VCaP (cell line): ENCODE data around the gene RGS6.

Source experiments
- H3K27ac ChIP-seq: fragments of 450-650 bp; 2 replicates; pipeline ENCODE4 v1.5.1; 2017
- TF ChIP-seq, protein P1 (sequence below): fragments of 450-650 bp; conservative IDR thresholded peaks from 2 replicates; pipeline ENCODE4 v1.5.1; 2017; ENCODE audit warnings: mild to moderate bottlenecking, moderate library complexity

RGS6 gene

DNA sequence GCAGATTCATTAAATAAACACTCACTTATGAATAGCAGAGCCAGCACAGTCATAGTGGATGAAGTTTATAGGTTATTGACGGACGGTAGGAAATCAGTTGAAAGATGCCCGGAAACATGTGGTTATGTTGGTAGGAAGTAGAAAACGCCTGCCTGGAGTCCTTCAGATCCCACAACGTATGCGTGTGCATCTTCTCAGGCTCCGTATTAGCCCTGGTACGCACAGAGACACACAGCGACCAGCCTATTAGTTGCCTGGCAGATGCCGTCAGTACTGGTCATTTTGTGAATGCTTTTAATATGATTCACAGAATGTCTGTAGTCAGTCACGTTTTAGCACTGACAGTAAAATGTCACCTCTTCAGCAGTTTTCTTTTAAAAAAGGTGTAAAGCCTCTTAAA, 196.4 kb downstream of the RGS6 start:
- TF ChIP-seq, protein P1, sequence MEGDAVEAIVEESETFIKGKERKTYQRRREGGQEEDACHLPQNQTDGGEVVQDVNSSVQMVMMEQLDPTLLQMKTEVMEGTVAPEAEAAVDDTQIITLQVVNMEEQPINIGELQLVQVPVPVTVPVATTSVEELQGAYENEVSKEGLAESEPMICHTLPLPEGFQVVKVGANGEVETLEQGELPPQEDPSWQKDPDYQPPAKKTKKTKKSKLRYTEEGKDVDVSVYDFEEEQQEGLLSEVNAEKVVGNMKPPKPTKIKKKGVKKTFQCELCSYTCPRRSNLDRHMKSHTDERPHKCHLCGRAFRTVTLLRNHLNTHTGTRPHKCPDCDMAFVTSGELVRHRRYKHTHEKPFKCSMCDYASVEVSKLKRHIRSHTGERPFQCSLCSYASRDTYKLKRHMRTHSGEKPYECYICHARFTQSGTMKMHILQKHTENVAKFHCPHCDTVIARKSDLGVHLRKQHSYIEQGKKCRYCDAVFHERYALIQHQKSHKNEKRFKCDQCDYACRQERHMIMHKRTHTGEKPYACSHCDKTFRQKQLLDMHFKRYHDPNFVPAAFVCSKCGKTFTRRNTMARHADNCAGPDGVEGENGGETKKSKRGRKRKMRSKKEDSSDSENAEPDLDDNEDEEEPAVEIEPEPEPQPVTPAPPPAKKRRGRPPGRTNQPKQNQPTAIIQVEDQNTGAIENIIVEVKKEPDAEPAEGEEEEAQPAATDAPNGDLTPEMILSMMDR = no peak

DNA sequence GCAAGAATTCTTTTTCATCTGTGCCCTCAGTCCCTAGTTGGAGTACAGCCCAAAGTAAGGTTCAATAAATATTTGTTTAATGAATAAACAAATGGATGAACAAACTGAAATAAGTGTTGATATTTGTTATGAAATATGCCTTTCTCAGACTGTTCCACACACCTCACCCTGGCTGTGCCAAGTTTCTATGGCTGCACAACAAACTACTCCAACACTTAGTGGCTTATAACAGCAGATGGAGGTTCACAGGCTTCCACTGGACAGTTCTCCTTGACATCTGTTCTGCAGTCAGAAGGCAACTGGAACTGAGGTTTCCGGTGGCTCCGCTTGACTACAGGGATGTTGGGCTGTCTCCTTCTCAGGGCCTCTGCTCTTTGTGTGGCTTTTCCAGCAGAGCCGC, 197.1 kb downstream of the RGS6 start:
- peak overlapping the region; percentile 53; the same call in 1 of the 2 replicates for H3K27ac ChIP-seq

More for the DNA sequence above, 196.4 kb downstream of the RGS6 start:
- H3K27ac ChIP-seq = peak overlapping the region; percentile 53

DNA sequence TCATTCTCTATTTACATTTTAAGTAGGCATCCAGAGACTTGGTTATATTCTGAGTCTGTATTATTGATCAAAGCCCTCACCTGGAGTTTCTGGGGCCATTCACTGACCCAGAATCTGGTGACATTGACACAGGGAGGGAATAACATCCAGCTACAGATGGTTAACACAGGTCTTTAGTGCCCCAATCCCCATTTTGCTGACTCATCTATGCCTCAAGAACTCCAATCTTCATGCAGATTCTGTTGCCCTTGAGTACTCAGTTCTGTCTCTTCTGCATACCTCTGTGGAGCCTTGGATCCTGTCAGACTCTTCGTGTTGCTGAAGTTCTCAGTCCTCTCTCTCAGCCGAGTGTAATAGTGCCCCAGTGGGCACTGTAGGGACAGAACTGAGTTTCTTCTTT, 208.9 kb downstream of the RGS6 start:
- no peak overlapping the region for H3K27ac ChIP-seq
- TF ChIP-seq, protein P1 = no peak

More for the DNA sequence above, 197.1 kb downstream of the RGS6 start:
- TF ChIP-seq, protein P1 = no peak

DNA sequence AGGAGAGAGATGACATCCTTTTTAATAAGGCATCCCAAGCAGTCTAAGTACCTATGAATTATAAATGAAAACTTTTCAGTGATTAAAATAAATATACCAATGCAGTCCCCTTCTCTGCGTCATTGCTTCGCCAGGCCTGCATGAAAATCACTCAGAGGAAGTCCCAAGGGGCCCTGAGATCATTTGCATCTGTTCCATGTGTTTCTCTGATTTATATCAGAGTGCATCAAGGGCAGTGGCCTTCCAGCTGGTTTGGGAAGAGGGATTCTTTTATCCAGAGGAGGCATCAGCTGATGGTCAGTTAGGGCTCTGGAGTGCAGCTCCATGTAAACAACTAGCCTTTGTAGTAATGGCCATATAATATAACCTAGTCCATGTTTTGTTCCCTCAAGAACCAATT, 210.1 kb downstream of the RGS6 start:
- TF ChIP-seq, protein P1 = no peak
- H3K27ac ChIP-seq = no peak overlapping the region

DNA sequence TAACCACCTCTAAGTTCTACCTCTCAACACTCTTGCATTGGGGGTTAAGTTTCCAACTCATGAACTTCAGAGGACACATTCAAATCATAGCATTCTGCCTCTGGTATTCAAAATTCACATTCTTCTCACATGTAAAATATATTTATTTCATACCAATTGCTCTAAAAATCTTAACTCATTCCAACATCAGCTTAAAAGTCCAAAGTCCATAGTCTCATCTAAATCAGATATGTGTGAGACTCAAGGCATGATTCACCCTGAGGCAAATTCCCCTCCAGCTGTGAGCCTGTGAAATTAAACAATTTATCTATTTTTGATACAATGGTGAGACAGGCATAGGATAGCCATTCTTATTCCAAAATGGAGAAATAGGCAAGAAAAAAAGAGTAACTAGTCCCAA, 214.0 kb downstream of the RGS6 start:
- TF ChIP-seq, protein P1 = no peak
- H3K27ac ChIP-seq = no peak overlapping the region

DNA sequence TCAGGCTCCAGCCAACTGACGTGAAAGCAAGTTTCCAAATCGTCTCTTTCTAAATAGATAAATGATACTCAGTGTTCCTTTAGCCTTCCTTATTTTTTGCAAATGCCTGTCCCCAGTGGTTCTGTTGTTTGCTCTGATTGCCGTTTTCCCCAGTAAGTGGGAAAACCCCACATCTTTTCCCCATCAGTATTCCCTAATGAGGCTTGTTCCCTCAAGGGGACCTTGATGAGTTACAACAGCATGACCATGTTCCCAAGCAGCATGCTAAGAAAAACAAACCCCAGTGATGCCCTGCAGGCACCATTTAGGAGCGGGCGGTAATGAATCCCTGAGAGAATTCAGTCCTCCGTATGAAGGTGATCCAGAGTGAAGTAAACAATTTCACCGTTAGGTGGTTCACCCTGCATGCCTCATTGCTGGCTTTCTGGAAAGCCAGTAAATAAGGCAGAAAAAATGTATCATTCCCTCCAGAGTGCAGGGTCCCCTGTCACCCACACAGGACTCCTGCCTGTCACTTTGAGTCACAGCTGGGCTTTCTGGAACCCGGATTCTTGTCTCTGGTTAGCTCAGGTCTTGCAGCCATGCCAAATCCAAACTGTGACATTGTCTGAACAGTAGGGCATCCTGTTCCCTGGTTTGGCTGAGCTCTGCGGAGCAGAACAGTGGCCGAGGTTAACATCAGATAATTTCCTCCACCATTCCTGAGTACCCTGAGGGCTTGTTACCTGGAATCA, 222.6 kb downstream of the RGS6 start:
- H3K27ac ChIP-seq = no peak overlapping the region
- TF ChIP-seq, protein P1 = no peak

DNA sequence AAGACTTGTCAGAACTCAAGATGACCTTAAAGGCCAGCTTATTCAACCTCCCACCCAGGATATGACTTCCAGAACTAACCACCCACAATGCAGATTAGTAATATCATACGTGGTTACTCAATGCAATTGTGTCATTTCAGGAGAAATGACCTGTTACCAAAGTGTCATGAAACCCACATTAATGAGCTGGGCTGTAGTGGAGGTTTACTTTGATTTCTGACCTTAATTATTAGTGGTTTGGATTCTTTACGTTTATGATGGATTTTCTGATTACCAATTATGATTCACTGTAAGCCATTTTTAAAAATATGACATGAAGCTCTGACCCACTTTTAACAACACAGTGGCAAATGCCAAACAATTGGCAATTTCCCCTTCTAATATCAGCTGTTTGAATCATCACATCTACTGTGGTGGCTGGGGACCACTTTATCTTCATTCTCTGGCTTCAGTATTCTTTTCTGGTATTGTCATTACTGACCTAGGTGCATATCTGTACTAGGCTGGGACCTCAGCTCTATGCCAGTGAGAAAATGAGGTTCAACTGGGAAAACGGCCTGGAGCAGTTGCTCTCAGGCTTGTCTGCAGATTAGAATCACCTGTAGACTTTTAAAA, 223.3 kb downstream of the RGS6 start:
- no peak overlapping the region for H3K27ac ChIP-seq
- TF ChIP-seq, protein P1 = no peak
